B cell (primary cell): ENCODE results near the gene DLST. TPM values are rescaled to one million over a fixed set of nuclear protein-coding genes. Genes with fewer than 3 reads are reported as not detected.

Source experiments
- ATAC-seq: fragments of 200-7000 bp; cut with Tn5 transposase; one replicate; pipeline ENCODE4 v1.10.0; 2021; ENCODE audit warnings: low read depth, mild to moderate bottlenecking, moderate number of reproducible peaks, moderate library complexity
- CTCF ChIA-PET: fragments of 350-600 bp; sonication (Branson Sonifier 250); formaldehyde crosslinking; loops from one replicate; lab custom pipeline; 2021; ENCODE audit warnings: antibody characterized with exemption, inconsistent platforms; lab: Charles Lee
- POLR2A ChIA-PET: fragments of 350-600 bp; sonication (Branson Sonifier 250); formaldehyde crosslinking; loops from one replicate; lab custom pipeline; 2021; ENCODE audit warnings: antibody characterized with exemption; lab: Charles Lee
- DNase-seq: peaks from one replicate; pipeline ENCODE4 v3.0.0; 2013
- H2AFZ ChIP-seq: 2 replicates; pipeline ENCODE4 v1.6.1; 2012; ENCODE audit warnings: mild to moderate bottlenecking, low read depth, low read length; ENCODE audit not compliant: insufficient read depth, poor library complexity, severe bottlenecking
- H3K27ac ChIP-seq, 2 donors: 1 replicate in 1 of 2; 2 replicates in 1 of 2; pipeline ENCODE4 v1.5.1; 2012 to 2013; ENCODE audit warnings: low read length in 2 of 2, mild to moderate bottlenecking in 2 of 2, moderate library complexity in 1 of 2
- H3K27me3 ChIP-seq, 4 experiments: fragments of 200-600 bp in 1 of 4; sonication (generic) in 1 of 4; replicated peaks in 1 of 4; 1 replicate in 2 of 4; 2 replicates in 2 of 4; pipeline versions ENCODE4 v1.6.1 to v1.7.0; 2013 to 2016; ENCODE audit warnings: low read length in 3 of 4, mild to moderate bottlenecking in 2 of 4, mixed read lengths in 1 of 4, moderate library complexity in 1 of 4; ENCODE audit not compliant: insufficient read depth in 4 of 4, control insufficient read depth in 3 of 4; ENCODE audit errors: control extremely low read depth in 1 of 4
- H3K36me3 ChIP-seq, 2 experiments: replicated peaks in 1 of 2; 1 replicate in 1 of 2; 2 replicates in 1 of 2; pipeline versions ENCODE4 v1.6.1 to v1.7.1; 2013; ENCODE audit warnings: low read length in 1 of 2; ENCODE audit not compliant: insufficient read depth in 2 of 2, control insufficient read depth in 1 of 2; ENCODE audit errors: control extremely low read depth in 1 of 2, extremely low read depth in 1 of 2
- H3K4me1 ChIP-seq, 2 donors: fragments of 200-600 bp in 1 of 2; sonication (generic) in 1 of 2; 1 replicate in 1 of 2; 2 replicates in 1 of 2; pipeline versions ENCODE4 v1.5.1 to v1.6.1; 2013 to 2017; ENCODE audit warnings: low read length in 2 of 2; ENCODE audit not compliant: control insufficient read depth in 2 of 2, insufficient read depth in 2 of 2
- H3K4me2 ChIP-seq: replicated peaks from 2 replicates; pipeline ENCODE3; 2012; ENCODE audit warnings: mild to moderate bottlenecking, low read depth, low read length; ENCODE audit not compliant: poor library complexity, severe bottlenecking
- H3K4me3 ChIP-seq, 5 experiments: fragments of 200-600 bp in 1 of 5; sonication (generic) in 1 of 5; 1 replicate in 3 of 5; 2 replicates in 2 of 5; pipeline versions ENCODE4 v1.5.1 to v1.7.0; 2011 to 2016; ENCODE audit warnings: low read length in 4 of 5, mild to moderate bottlenecking in 4 of 5, low read depth in 2 of 5, control low read depth in 1 of 5, moderate library complexity in 1 of 5; ENCODE audit not compliant: insufficient read depth in 1 of 5; ENCODE audit errors: control extremely low read depth in 1 of 5, extremely low read depth in 1 of 5
- H3K79me2 ChIP-seq: fragments of 200-600 bp; sonication (generic); one replicate; pipeline ENCODE4 v1.6.0; 2016; ENCODE audit warnings: low read length; ENCODE audit not compliant: control insufficient read depth, insufficient read depth
- H3K9ac ChIP-seq: fragments of 200-600 bp; sonication (generic); 2 replicates; pipeline ENCODE4 v1.6.1; 2017; ENCODE audit warnings: mild to moderate bottlenecking, low read length, moderate library complexity
- H3K9me3 ChIP-seq, 3 donors: one replicate each; pipeline versions ENCODE4 v1.6.1 to v1.7.1; 2013; ENCODE audit warnings: low read length in 2 of 3; ENCODE audit not compliant: control insufficient read depth in 2 of 3, insufficient read depth in 1 of 3; ENCODE audit errors: control extremely low read depth in 1 of 3
- H4K20me1 ChIP-seq: 2 replicates; pipeline ENCODE4 v1.6.0; 2012; ENCODE audit warnings: mild to moderate bottlenecking, low read length; ENCODE audit not compliant: insufficient read depth, control insufficient read depth, poor library complexity, severe bottlenecking
- H3K27ac Mint-ChIP-seq: one replicate; pipeline ENCODE4 v1.8.0; 2021; ENCODE audit warnings: mixed read lengths
- H3K27me3 Mint-ChIP-seq: one replicate; pipeline ENCODE4 v1.8.0; 2021; ENCODE audit warnings: mixed read lengths
- H3K4me1 Mint-ChIP-seq: one replicate; pipeline ENCODE4 v1.8.0; 2021; ENCODE audit warnings: mixed read lengths
- H3K4me3 Mint-ChIP-seq: one replicate; pipeline ENCODE4 v1.8.0; 2021; ENCODE audit warnings: mixed read lengths
- H3K9me3 Mint-ChIP-seq: one replicate; pipeline ENCODE4 v1.8.0; 2022; ENCODE audit warnings: mixed read lengths; ENCODE audit not compliant: insufficient read depth
- CTCF ChIP-seq: fragments of 200-600 bp; IDR thresholded peaks from one replicate; pipeline ENCODE4 v1.8.0; 2022; ENCODE audit warnings: antibody characterized with exemption, mild to moderate bottlenecking
- EZH2 ChIP-seq: IDR thresholded peaks from 2 replicates; pipeline ENCODE4 v1.6.1; 2012; ENCODE audit warnings: borderline replicate concordance, low read depth, mild to moderate bottlenecking, moderate library complexity, low read length; ENCODE audit not compliant: insufficient read depth, poor library complexity, severe bottlenecking
- WGBS: methylation state at CpG from one replicate; pipeline ENCODE4 v1.1.5; 2013; ENCODE audit warnings: missing lambda C conversion rate; ENCODE audit not compliant: insufficient coverage; 5-methylcytosine and 5-hydroxymethylcytosine counted together
- intact Hi-C: fragments of 100-400 bp; cut with micrococcal nuclease; formaldehyde crosslinking; loops from one replicate; pipeline ENCODE4 v1.10.0; 2022
- polyA plus RNA-seq: library from polyadenylated mRNA; depleted of rRNA; stranded (reverse); fragments of >200 nt; gene quantifications from 2 replicates; pipeline ENCODE4 v1.2.3, GENCODE V29; 2012
- total RNA-seq, 2 donors: library from RNA; stranded (reverse); fragments of 120-200 nt in 1 of 2; gene quantifications; 1 replicate in 1 of 2; 2 replicates in 1 of 2; pipeline versions ENCODE4 v1.2.3 to v1.2.4, GENCODE V29; 2013 to 2022

The DLST gene
- total and polyA plus RNA-seq, 2 donors (not counting 1 experiment from before 2014, with no cell fraction given), result 73.1 to 89.5 TPM

- no peaks in the 10 kb centered on the region for H3K9me3 ChIP-seq
- no peak for DNase-seq
- intact Hi-C loops, result no loop called here
- TF ChIP-seq CTCF, result no peak
- no peak for TF ChIP-seq EZH2
- no peaks in the 10 kb centered on the region for H4K20me1 ChIP-seq
- Mint-ChIP-seq H3K4me1 (peaks cover 43% of the 10 kb centered on the region), H3K27me3 (peaks cover 10% of the 10 kb centered on the region), H3K4me3 (no peak overlapping the region), H3K9me3 (no peaks in the 10 kb centered on the region), H3K27ac (no peak overlapping the region)
- H3K36me3 ChIP-seq, result no peaks in the 10 kb centered on the region
- H3K4me3 ChIP-seq, result no peak overlapping the region
- H3K4me2 ChIP-seq, result peak overlapping the region; percentile 53
- H3K27ac ChIP-seq, result no peak overlapping the region
- H3K4me1 ChIP-seq, result peaks cover 25 to 33% of the 10 kb centered on the region in 2 donors
- ChIA-PET CTCF (interaction anchor here (1.0 to 4.4 kb wide), 2 partner anchors 12 to 153 kb away, joined by 3 to 21 read pairs; no protein-coding TSS in a partner anchor), POLR2A (no interaction called here)
- no peaks in the 10 kb centered on the region for H3K79me2 ChIP-seq
- no peak overlapping the region for H3K9ac ChIP-seq
- no peak for ATAC-seq
- 86% methylated on average over 2 of the region's 9 CpGs for WGBS
- peaks cover 0 to 4% (median 0%) of the 10 kb centered on the region in 4 experiments for H3K27me3 ChIP-seq
- H2AFZ ChIP-seq, result peak overlapping the region; percentile 64
Measured at GRCh38 chr14:74935360-74935680, 53.6 kb downstream of the DLST start.

- Mint-ChIP-seq H3K27me3 (peaks cover 7% of the 10 kb centered on the region), H3K9me3 (no peaks in the 10 kb centered on the region), H3K4me1 (peaks cover 49% of the 10 kb centered on the region), H3K4me3 (no peak overlapping the region), H3K27ac (no peak overlapping the region)
- peaks cover 0 to 4% (median 0%) of the 10 kb centered on the region in 4 experiments for H3K27me3 ChIP-seq
- POLR2A ChIA-PET, result no interaction called here
- H4K20me1 ChIP-seq, result no peaks in the 10 kb centered on the region
- CTCF ChIA-PET, result interaction anchor here (1.0 to 4.4 kb wide), 3 partner anchors 11 to 153 kb away, joined by 3 to 21 read pairs (median 4); no protein-coding TSS in a partner anchor
- no peak for DNase-seq
- H3K4me1 ChIP-seq, result peaks cover 33 to 41% of the 10 kb centered on the region in 2 donors
- H3K4me3 ChIP-seq, result no peak overlapping the region
- H3K9ac ChIP-seq, result no peak overlapping the region
- H3K27ac ChIP-seq, result no peak overlapping the region
- no peak overlapping the region for H3K4me2 ChIP-seq
- TF ChIP-seq EZH2 (no peak), CTCF (no peak)
- no peak overlapping the region for H2AFZ ChIP-seq
- H3K79me2 ChIP-seq, result no peaks in the 10 kb centered on the region
- no peaks in the 10 kb centered on the region for H3K36me3 ChIP-seq
- ATAC-seq, result no peak
- 99% methylated on average over 8 of the region's 11 CpGs for WGBS
- intact Hi-C loops, result no loop called here
- H3K9me3 ChIP-seq, result no peaks in the 10 kb centered on the region
Measured at GRCh38 chr14:74936151-74936550, 54.4 kb downstream of the DLST start.
